Activated CD4-positive, alpha-beta T cell treated with anti-CD3 and anti-CD28 coated beads, Interleukin-2, Interleukin-6, amounts not matched to agents 100 ng/mL and 50 ng/mL, durations not matched to agents 16 hours and 8 hours (primary cell): ENCODE measurements around the gene FMO4.
A peak's percentile ranks its signal among the peaks of the same experiment; 100 is the strongest.
"Not testable (repeated sequence)": the region's sequence is repeated elsewhere in the genome, so short reads cannot be mapped to it uniquely, and the experiment has no call there.

Experiments used
- DNase-seq: peaks from one replicate; pipeline ENCODE4 v3.0.0-alpha.2; 2020

FMO4 gene

GRCh38 chr1:171313835-171314320 lies at the start of gene FMO4:
Gene FMO4 (plus strand): TSS chr1:171314183. CDS start chr1:171319826, 5,643 bp downstream.
- peak; percentile 94 for DNase-seq

GRCh38 chr1:171265686-171266085 lies 48.3 kb upstream of the FMO4 start:
- no peak for DNase-seq

- DNase-seq, result no peak
These were observed 47.1 kb upstream of the FMO4 start for GRCh38 chr1:171266930-171267329.

- no peak for DNase-seq
These were observed 46.6 kb upstream of the FMO4 start for GRCh38 chr1:171267391-171267790.

- DNase-seq, result no peak
These were observed 43.2 kb upstream of the FMO4 start for GRCh38 chr1:171270806-171271205.

- DNase-seq, result no peak
These were observed 36.4 kb upstream of the FMO4 start for GRCh38 chr1:171277534-171277933.

GRCh38 chr1:171279234-171279633 lies 34.7 kb upstream of the FMO4 start:
- DNase-seq, result no peak

- no peak for DNase-seq
These were observed 34.3 kb upstream of the FMO4 start for GRCh38 chr1:171279678-171280077.

- DNase-seq, result no peak
These were observed 33.4 kb upstream of the FMO4 start for GRCh38 chr1:171280599-171280998.

- peak; percentile 3 for DNase-seq
These were observed 27.8 kb upstream of the FMO4 start for GRCh38 chr1:171286032-171286705.

- DNase-seq, result no peak
These were observed 23.4 kb upstream of the FMO4 start for GRCh38 chr1:171290621-171291020.

- DNase-seq, result no peak
These were observed 21.2 kb upstream of the FMO4 start for GRCh38 chr1:171292799-171293198.

GRCh38 chr1:171295383-171295782 lies 18.6 kb upstream of the FMO4 start:
- DNase-seq, result not testable (repeated sequence)

GRCh38 chr1:171295821-171296220 lies 18.2 kb upstream of the FMO4 start:
- DNase-seq, result no peak

- no peak for DNase-seq
These were observed 17.1 kb upstream of the FMO4 start for GRCh38 chr1:171296897-171297296.

GRCh38 chr1:171298696-171299095 lies 15.3 kb upstream of the FMO4 start:
- no peak for DNase-seq

GRCh38 chr1:171299342-171299741 lies 14.6 kb upstream of the FMO4 start:
- DNase-seq, result no peak

- DNase-seq, result no peak
These were observed 13.6 kb upstream of the FMO4 start for GRCh38 chr1:171300401-171300800.

- no peak for DNase-seq
These were observed 3.3 kb upstream of the FMO4 start for GRCh38 chr1:171310661-171311087.

GRCh38 chr1:171311771-171312558 lies 2.0 kb upstream of the FMO4 start:
- DNase-seq, result no peak

- DNase-seq, result no peak
These were observed 606 bp upstream of the FMO4 start for GRCh38 chr1:171313319-171313834.

GRCh38 chr1:171329251-171329650 lies 15.3 kb downstream of the FMO4 start:
- no peak for DNase-seq

- no peak for DNase-seq
These were observed 20.1 kb downstream of the FMO4 start for GRCh38 chr1:171334024-171334640.

GRCh38 chr1:171335964-171336363 lies 22.0 kb downstream of the FMO4 start:
- no peak for DNase-seq
